Trophoblast cell (in vitro differentiated cells and primary cell): Measurements from ENCODE around the gene ARCN1.
"Not testable (repeated sequence)": the region's sequence is repeated elsewhere in the genome, so short reads cannot be mapped to it uniquely, and the experiment has no call there.

Experiments used
- DNase-seq, 2 donors: peaks; one replicate each; pipeline ENCODE4 v3.0.0-alpha.2; 2016
- H2AFZ ChIP-seq: 2 replicates; pipeline ENCODE4 v1.6.1; 2013; ENCODE audit warnings: low read length, moderate library complexity, mild to moderate bottlenecking; ENCODE audit not compliant: insufficient read depth, poor library complexity
- H2AK5ac ChIP-seq: 2 replicates; pipeline ENCODE4 v1.6.1; 2013; ENCODE audit warnings: mild to moderate bottlenecking, low read length
- H2BK120ac ChIP-seq: 2 replicates; pipeline ENCODE4 v1.6.1; 2013; ENCODE audit warnings: low read length, mild to moderate bottlenecking, moderate library complexity; ENCODE audit not compliant: insufficient read depth, poor library complexity
- H2BK12ac ChIP-seq: 2 replicates; pipeline ENCODE4 v1.6.1; 2013; ENCODE audit warnings: mild to moderate bottlenecking, low read length, moderate library complexity
- H2BK5ac ChIP-seq: 2 replicates; pipeline ENCODE4 v1.6.1; 2013; ENCODE audit warnings: low read length, low read depth, moderate library complexity, mild to moderate bottlenecking; ENCODE audit not compliant: poor library complexity
- H3K14ac ChIP-seq: 2 replicates; pipeline ENCODE4 v1.6.1; 2013; ENCODE audit warnings: mild to moderate bottlenecking, low read length
- H3K18ac ChIP-seq: 2 replicates; pipeline ENCODE4 v1.6.1; 2013; ENCODE audit warnings: mild to moderate bottlenecking, low read length
- H3K23ac ChIP-seq: 2 replicates; pipeline ENCODE4 v1.6.1; 2013; ENCODE audit warnings: low read length
- H3K27ac ChIP-seq: 2 replicates; pipeline ENCODE4 v1.5.1; 2013; ENCODE audit warnings: low read depth, mild to moderate bottlenecking, inconsistent platforms, low read length, moderate library complexity
- H3K27me3 ChIP-seq: 2 replicates; pipeline ENCODE4 v1.6.1; 2013; ENCODE audit warnings: inconsistent platforms, mild to moderate bottlenecking, low read length, moderate library complexity; ENCODE audit not compliant: insufficient read depth
- H3K36me3 ChIP-seq, 2 experiments: 1 replicate in 1 of 2; 2 replicates in 1 of 2; pipeline ENCODE4 v1.6.1; 2013; ENCODE audit warnings: low read length in 2 of 2, mild to moderate bottlenecking in 2 of 2, moderate library complexity in 1 of 2; ENCODE audit not compliant: insufficient read depth in 2 of 2, control insufficient read depth in 1 of 2
- H3K4ac ChIP-seq: 2 replicates; pipeline ENCODE4 v1.6.1; 2013; ENCODE audit warnings: low read depth, mild to moderate bottlenecking, low read length, moderate library complexity
- H3K4me1 ChIP-seq, 2 experiments: 1 replicate in 1 of 2; 2 replicates in 1 of 2; pipeline ENCODE4 v1.6.1; 2013; ENCODE audit warnings: low read length in 2 of 2, mild to moderate bottlenecking in 2 of 2, moderate library complexity in 1 of 2; ENCODE audit not compliant: insufficient read depth in 2 of 2, control insufficient read depth in 1 of 2
- H3K4me2 ChIP-seq: 2 replicates; pipeline ENCODE4 v1.6.1; 2013; ENCODE audit warnings: inconsistent platforms, mild to moderate bottlenecking, low read length, moderate library complexity
- H3K4me3 ChIP-seq: 2 replicates; pipeline ENCODE4 v1.5.1; 2013; ENCODE audit warnings: mild to moderate bottlenecking, low read depth, low read length, inconsistent platforms
- H3K79me1 ChIP-seq: one replicate; pipeline ENCODE4 v1.6.1; 2013; ENCODE audit warnings: low read length
- H3K79me2 ChIP-seq: 2 replicates; pipeline ENCODE4 v1.6.1; 2013; ENCODE audit warnings: low read length, mild to moderate bottlenecking; ENCODE audit not compliant: control insufficient read depth, insufficient read depth, poor library complexity
- H3K9ac ChIP-seq: 2 replicates; pipeline ENCODE4 v1.6.1; 2013; ENCODE audit warnings: mild to moderate bottlenecking, low read length
- H3K9me3 ChIP-seq: 2 replicates; pipeline ENCODE4 v1.6.1; 2013; ENCODE audit warnings: low read depth, mild to moderate bottlenecking, control low read depth, inconsistent platforms, low read length; ENCODE audit not compliant: insufficient read depth
- H4K12ac ChIP-seq: 2 replicates; pipeline ENCODE4 v1.6.1; 2013; ENCODE audit warnings: low read depth, mild to moderate bottlenecking, low read length, moderate library complexity
- H4K8ac ChIP-seq: 2 replicates; pipeline ENCODE4 v1.6.1; 2013; ENCODE audit warnings: low read depth, mild to moderate bottlenecking, low read length, moderate library complexity
- H4K91ac ChIP-seq: one replicate; pipeline ENCODE4 v1.6.1; 2013; ENCODE audit warnings: low read depth, mild to moderate bottlenecking, low read length, moderate library complexity
- WGBS: extraction: QIAGEN DNeasy Blood & Tissue Kit; methylation state at CpG from one replicate; pipeline ENCODE4 v1.1.7; 2013; ENCODE audit warnings: missing lambda C conversion rate; ENCODE audit not compliant: insufficient read length, insufficient coverage; ENCODE audit errors: extremely low coverage; 5-methylcytosine and 5-hydroxymethylcytosine counted together

Gene ARCN1

DNA sequence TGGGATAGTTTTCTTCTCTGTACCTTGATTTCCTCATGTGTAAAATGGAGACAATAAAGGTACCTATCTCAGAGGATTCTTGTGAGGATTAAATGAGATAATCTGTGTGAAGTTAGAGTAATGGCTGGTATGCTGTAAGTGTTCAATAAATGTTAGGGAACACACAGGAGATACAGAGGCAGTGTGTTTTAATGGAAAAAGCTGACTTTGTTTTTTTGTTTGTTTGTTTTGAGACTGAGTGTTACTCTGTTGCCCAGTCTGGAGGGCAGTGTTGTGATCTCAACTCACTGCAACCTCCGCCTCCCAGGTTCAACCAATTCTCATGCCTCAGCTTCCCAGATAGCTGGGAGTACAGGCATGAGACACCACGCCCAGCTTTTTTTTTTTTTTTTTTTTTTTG is 2.5 kb upstream of the ARCN1 start:
- Histone ChIP-seq H4K91ac (no peak overlapping the region), H3K79me2 (peaks cover 10% of the 10 kb centered on the region), H3K79me1 (peaks cover 6% of the 10 kb centered on the region), H4K12ac (no peak overlapping the region), H2AFZ (no peak overlapping the region), H2AK5ac (no peak overlapping the region), H3K4me2 (no peak overlapping the region), H3K4me3 (no peak overlapping the region), H3K4ac (no peak overlapping the region), H4K8ac (no peak overlapping the region), H2BK12ac (no peak overlapping the region), H2BK120ac (no peak overlapping the region), H2BK5ac (no peak overlapping the region), H3K9me3 (no peaks in the 10 kb centered on the region), H3K9ac (no peak overlapping the region), H3K36me3 (no peaks in the 10 kb centered on the region), H3K18ac (no peak overlapping the region), H3K23ac (no peak overlapping the region), H3K14ac (no peak overlapping the region), H3K27me3 (no peaks in the 10 kb centered on the region), H3K4me1 (peaks cover 2 to 7% of the 10 kb centered on the region in 2 experiments), H3K27ac (no peak overlapping the region)
- DNase-seq, result peak; percentile 19 to 62
- no CpG with 5 or more reads among the region's 2 CpGs for WGBS

DNA sequence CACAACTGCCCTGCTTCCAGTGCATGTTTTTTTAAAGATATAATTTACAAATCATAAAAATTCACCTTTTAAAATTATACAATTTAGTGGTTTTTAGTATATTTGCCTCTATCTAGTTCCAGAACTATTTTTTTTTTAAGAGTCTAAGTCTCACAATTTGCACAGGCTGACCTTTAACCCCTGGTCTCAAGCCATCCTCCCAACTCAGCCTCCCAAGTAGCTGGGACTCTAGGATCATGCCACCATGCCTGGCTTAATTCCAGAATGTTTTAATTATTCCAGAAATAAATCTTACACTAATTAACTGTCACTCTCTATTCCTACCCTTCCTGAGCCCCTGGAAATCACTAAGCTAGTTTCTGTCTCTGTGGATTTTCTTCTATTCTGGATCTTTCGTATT is 1.4 kb upstream of the ARCN1 start:
- H3K4ac ChIP-seq, result no peak overlapping the region
- H3K79me2 ChIP-seq, result peaks cover 10% of the 10 kb centered on the region
- H3K27me3 ChIP-seq, result no peaks in the 10 kb centered on the region
- H2AK5ac ChIP-seq, result no peak overlapping the region
- no peak overlapping the region for H4K12ac ChIP-seq
- no peaks in the 10 kb centered on the region for H3K9me3 ChIP-seq
- no peak overlapping the region for H4K8ac ChIP-seq
- no peak overlapping the region for H3K4me2 ChIP-seq
- H3K14ac ChIP-seq, result no peak overlapping the region
- WGBS, result no CpG with 5 or more reads among the region's 1 CpG
- no peak overlapping the region for H3K18ac ChIP-seq
- H2BK12ac ChIP-seq, result no peak overlapping the region
- no peak overlapping the region for H3K4me3 ChIP-seq
- H3K23ac ChIP-seq, result no peak overlapping the region
- no peaks in the 10 kb centered on the region for H3K36me3 ChIP-seq
- H3K4me1 ChIP-seq, result peaks cover 2 to 6% of the 10 kb centered on the region in 2 experiments
- no peak overlapping the region for H3K27ac ChIP-seq
- H3K79me1 ChIP-seq, result peaks cover 6% of the 10 kb centered on the region
- H2BK5ac ChIP-seq, result no peak overlapping the region
- H3K9ac ChIP-seq, result no peak overlapping the region
- H4K91ac ChIP-seq, result no peak overlapping the region
- no peak for DNase-seq
- H2AFZ ChIP-seq, result no peak overlapping the region
- H2BK120ac ChIP-seq, result no peak overlapping the region

DNA sequence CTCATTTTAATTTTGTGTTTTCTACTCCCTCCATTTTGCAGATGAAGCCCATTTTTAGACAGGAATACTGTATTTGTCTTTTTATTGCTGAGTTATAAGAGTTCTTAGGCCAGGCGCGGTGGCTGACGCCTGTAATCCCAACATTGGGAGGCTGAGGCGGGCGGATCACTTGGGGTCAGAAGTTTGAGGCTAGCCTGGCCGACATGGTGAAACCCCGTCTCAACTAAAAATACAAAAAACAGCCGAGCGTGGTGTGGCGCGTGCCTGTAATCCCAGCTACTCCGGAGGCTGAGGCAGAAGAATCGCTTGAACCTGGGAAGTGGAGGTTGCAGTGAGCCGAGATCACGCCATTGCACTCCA is 528 bp upstream of the ARCN1 start:
- H3K79me1 ChIP-seq, H2BK5ac ChIP-seq, H3K27me3 ChIP-seq, H3K27ac ChIP-seq, H3K36me3 ChIP-seq, H3K4me1 ChIP-seq, DNase-seq, H3K4me3 ChIP-seq, H2BK12ac ChIP-seq, H3K9me3 ChIP-seq, H3K18ac ChIP-seq, H3K9ac ChIP-seq, H3K14ac ChIP-seq, H2BK120ac ChIP-seq, H3K23ac ChIP-seq, H3K4ac ChIP-seq, H2AK5ac ChIP-seq: not testable (repeated sequence)
- Histone ChIP-seq H2AFZ (peak overlapping the region; percentile 66), H3K79me2 (peaks cover 10% of the 10 kb centered on the region), H4K91ac (peak overlapping the region; percentile 61), H4K12ac (peak overlapping the region; percentile 64), H4K8ac (peak overlapping the region; percentile 80), H3K4me2 (peak overlapping the region; percentile 67)
- WGBS, result no CpG with 5 or more reads among the region's 15 CpGs

DNA sequence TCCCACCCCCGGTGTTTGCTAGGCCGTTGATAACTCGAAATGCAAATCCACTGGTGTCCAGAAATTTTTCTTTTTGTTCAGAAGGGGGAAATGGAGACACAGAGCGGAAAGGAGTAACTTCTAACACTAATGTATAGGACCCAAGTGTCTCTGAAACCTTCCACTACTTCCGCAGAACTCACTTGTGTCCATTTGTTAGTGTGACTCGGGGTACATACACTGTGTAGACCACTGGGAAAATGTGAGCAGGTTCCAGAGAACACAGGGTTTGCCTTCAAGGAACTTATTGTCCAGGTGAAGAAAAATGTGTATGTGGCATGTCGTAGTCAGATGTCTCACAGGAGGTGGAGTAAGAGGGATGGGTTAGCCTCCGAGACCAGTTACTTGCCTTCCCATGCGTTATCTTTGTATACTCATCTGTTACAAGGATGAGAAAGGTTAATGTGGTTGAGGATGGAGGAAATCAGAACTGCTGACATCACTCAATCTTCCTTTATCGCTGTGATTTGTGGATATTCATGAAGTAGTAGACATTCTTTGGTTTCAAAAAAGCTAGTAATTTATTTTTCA is 857 bp downstream of the ARCN1 start:
- Histone ChIP-seq H3K4me1 (peaks cover 2 to 6% of the 10 kb centered on the region in 2 experiments), H3K9ac (peak overlapping the region; percentile 99), H2AFZ (peak overlapping the region; percentile 86), H4K8ac (peak overlapping the region; percentile 98), H4K91ac (peak overlapping the region; percentile 95), H3K27ac (peak overlapping the region; percentile 86), H4K12ac (peak overlapping the region; percentile 91), H3K79me1 (peaks cover 6% of the 10 kb centered on the region), H2BK120ac (peak overlapping the region; percentile 94), H3K4me3 (peak overlapping the region; percentile 99), H3K4me2 (peak overlapping the region; percentile 67), H3K79me2 (peaks cover 17% of the 10 kb centered on the region), H2AK5ac (peak overlapping the region; percentile 93), H3K9me3 (no peaks in the 10 kb centered on the region), H3K4ac (peak overlapping the region; percentile 100), H3K36me3 (peaks cover 3% of the 10 kb centered on the region in 2 experiments), H2BK5ac (peak overlapping the region; percentile 97), H3K18ac (no peak overlapping the region), H3K27me3 (no peaks in the 10 kb centered on the region), H3K23ac (no peak overlapping the region), H3K14ac (peak overlapping the region; percentile 99), H2BK12ac (no peak overlapping the region)
- WGBS, result no CpG with 5 or more reads among the region's 10 CpGs
- DNase-seq, result peak; percentile 23 to 62
